Bronchus fibroblast of lung (primary cell): Measurements from ENCODE around the gene ACTR6. TPM values are rescaled to one million over a fixed set of nuclear protein-coding genes. Genes with fewer than 3 reads are reported as not detected.

Source experiments
- total RNA-seq: library from RNA; depleted of rRNA; stranded (reverse); fragments of >200 nt; gene quantifications from 2 replicates; pipeline ENCODE4 v1.2.3, GENCODE V29; 2015

Gene ACTR6
- 12.5 and 16.0 TPM in 2 replicates for total RNA-seq

GRCh38 chr12:100200463-100201181 is at the start of gene ACTR6:
Gene ACTR6, plus strand, starts transcription at chr12:100200815. Its CDS starts 37 bp downstream, at chr12:100200852.

GRCh38 chr12:100266835-100267602 is 66.4 kb downstream of the ACTR6 start, which contains the start of the genes DEPDC4 and SCYL2:
Gene DEPDC4, minus strand, starts transcription at chr12:100267079. Its CDS starts 3 bp downstream, at chr12:100267076.
Gene SCYL2, plus strand, starts transcription at chr12:100267177. Its CDS starts 15,794 bp downstream, at chr12:100282971.

Other genes with a start within 250 kb of the ACTR6 start
- not detected in 2 replicates for gene ANKS1B, start 215.9 kb upstream of the ACTR6 start, total RNA-seq
- 13.5 and 14.0 TPM in 2 replicates for gene BLTP3B, start 57.9 kb upstream of the ACTR6 start, total RNA-seq
- gene DEPDC4, start 66.3 kb downstream of the ACTR6 start, total RNA-seq: 1.5 and 1.9 TPM in 2 replicates
- gene SCYL2, start 66.4 kb downstream of the ACTR6 start, total RNA-seq: 14.7 and 20.7 TPM in 2 replicates
- gene SLC17A8, start 156.3 kb downstream of the ACTR6 start, total RNA-seq: not detected in 2 replicates